Prostate gland (tissue), 2 donors: ENCODE results near the gene TRMT1.

Source experiments
- POLR2AphosphoS5 ChIP-seq: sonication (generic); formaldehyde crosslinking; IDR thresholded peaks from one replicate; pipeline ENCODE4 v1.6.1; 2017; ENCODE audit warnings: antibody characterized with exemption
- TF ChIP-seq, protein P1 (sequence below), 4 experiments: fragments of 200-600 bp in 2 of 4; fragments of 450-650 bp in 2 of 4; sonication (generic) in 2 of 4; IDR thresholded peaks; 1 replicate in 3 of 4; 2 replicates in 1 of 4; pipeline ENCODE4 v1.5.1; 2016 to 2019; ENCODE audit warnings: antibody characterized with exemption in 4 of 4, mild to moderate bottlenecking in 2 of 4, moderate library complexity in 2 of 4

DNA sequence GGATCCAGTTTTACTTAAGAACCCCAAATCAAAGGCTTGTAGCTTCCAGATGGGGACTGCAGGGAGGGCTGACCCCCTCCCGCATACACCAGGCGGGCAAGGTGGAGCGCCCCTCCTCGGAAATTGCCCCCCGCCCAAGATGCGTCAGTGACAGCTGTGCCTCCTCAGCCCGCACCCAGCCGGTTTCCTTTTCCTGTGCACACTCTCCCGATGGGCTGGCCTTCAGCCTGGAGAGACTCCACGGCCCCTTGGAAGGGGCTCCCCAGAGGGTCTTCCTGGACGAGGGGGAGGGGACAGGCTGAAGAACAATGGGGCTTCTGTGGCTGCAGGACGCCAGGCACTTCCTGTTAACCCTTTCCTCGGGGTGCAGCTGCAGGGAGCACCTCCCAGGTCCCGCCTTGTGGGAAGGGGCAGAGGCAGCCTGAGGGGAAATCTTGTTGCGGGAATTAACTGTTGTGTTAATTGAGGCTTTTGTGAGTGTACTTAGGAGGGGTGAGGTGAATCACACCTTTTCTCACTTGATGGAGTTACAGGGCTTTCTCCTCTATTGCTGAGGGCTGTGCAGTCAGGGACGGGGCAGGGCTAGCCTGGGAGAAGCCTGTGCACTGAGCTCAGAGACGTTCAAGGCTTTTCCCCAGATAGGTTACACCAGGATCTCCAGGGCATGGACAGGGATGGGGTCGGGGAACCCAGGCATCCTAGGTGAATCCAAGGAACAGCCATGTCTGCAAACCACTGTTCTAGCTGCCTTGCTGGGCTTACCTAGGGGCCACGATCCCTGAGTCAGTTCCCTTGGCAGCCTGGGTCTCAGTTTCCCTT lies 48.0 kb upstream of the TRMT1 start:
- TF ChIP-seq, protein P1, sequence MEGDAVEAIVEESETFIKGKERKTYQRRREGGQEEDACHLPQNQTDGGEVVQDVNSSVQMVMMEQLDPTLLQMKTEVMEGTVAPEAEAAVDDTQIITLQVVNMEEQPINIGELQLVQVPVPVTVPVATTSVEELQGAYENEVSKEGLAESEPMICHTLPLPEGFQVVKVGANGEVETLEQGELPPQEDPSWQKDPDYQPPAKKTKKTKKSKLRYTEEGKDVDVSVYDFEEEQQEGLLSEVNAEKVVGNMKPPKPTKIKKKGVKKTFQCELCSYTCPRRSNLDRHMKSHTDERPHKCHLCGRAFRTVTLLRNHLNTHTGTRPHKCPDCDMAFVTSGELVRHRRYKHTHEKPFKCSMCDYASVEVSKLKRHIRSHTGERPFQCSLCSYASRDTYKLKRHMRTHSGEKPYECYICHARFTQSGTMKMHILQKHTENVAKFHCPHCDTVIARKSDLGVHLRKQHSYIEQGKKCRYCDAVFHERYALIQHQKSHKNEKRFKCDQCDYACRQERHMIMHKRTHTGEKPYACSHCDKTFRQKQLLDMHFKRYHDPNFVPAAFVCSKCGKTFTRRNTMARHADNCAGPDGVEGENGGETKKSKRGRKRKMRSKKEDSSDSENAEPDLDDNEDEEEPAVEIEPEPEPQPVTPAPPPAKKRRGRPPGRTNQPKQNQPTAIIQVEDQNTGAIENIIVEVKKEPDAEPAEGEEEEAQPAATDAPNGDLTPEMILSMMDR (IDR thresholded peaks at IDR 0.05) = no peak
- TF ChIP-seq POLR2AphosphoS5 = peak; percentile 28
